ENCODE results near the gene ACOX2.

- TF ChIP-seq CTCF (IDR thresholded peaks at IDR 0.05) (no peak), POLR2A (IDR thresholded peaks at IDR 0.05) (no peak)
These were observed 52.8 kb downstream of the ACOX2 start for GRCh38 chr3:58484045-58484721.

All from lower leg skin (tissue), 3 donors.